HG02973 (cell line): ENCODE data around the gene PITPNC1.
"Not testable (repeated sequence)": the region's sequence is repeated elsewhere in the genome, so short reads cannot be mapped to it uniquely, and the experiment has no call there.

ENCODE experiments used
- ATAC-seq: cut with Tn5 transposase; IDR thresholded peaks from one replicate; pipeline ENCODE4 v1.9.1; 2021; ENCODE audit warnings: moderate library complexity; ENCODE audit not compliant: unreplicated experiment

The PITPNC1 gene

GRCh38 chr17:67707442-67707841, 330.4 kb downstream of the PITPNC1 start:
- no peak for ATAC-seq

DNA sequence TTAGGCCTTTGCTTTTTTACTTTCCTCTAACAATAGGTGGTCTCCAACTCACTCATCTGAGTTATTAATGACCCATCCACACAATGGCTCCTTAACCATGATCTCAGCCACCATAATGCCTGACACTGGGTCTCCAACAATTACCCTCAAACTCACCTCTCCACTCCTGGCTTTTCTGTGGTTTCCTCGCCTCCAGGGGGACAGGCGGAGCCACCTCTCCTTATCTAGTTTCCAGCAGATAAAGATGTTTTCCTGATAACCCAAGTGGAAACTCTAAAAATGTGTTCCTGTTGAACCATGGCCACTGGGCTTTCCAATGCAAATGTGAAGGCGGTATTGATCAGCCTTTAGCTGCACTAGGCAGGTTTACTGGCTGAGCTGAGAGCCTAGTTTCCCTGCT, 331.3 kb downstream of the PITPNC1 start:
- ATAC-seq = no peak

- ATAC-seq = no peak
These were observed 334.8 kb downstream of the PITPNC1 start for GRCh38 chr17:67711916-67712315.

DNA sequence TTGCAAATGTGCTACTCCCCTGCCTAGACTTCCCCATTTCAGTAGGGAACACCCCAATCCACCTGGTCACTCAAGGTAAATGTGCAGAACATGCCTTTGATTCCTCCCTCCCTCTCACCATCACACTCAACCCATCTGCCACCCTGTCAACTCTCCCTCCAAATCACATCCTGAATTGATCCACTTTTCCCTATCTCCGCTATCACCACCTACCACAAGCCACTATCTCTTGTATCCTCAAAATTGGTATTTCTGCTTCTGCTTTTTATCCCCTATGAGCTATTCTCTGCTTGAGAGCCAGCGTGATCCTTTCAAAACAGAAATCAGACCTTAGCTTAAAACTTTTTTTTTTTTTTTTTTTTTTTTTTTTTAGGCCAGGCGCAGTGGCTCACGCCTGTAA, 335.3 kb downstream of the PITPNC1 start:
- no peak for ATAC-seq

- ATAC-seq = no peak
These were observed 336.1 kb downstream of the PITPNC1 start for GRCh38 chr17:67713169-67713568.

DNA sequence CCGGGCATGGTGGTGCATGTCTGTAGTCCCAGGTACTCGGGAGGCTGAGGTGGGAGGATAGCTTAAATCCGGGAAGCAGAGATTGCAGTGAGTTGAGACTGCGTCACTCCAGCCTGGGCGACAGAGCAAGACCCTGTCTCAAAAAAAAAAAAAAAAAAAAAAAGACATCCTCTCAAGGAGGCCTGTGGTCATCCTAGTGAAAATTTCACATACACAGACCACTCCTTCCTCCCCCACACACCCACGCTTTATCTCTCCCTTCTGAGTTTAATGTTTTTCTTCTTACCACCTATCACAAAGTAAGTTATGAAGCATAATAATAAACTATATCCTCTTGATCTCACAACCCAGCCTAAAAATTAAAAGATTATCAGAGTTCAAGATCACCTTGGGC, 339.3 kb downstream of the PITPNC1 start:
- ATAC-seq = no peak

DNA sequence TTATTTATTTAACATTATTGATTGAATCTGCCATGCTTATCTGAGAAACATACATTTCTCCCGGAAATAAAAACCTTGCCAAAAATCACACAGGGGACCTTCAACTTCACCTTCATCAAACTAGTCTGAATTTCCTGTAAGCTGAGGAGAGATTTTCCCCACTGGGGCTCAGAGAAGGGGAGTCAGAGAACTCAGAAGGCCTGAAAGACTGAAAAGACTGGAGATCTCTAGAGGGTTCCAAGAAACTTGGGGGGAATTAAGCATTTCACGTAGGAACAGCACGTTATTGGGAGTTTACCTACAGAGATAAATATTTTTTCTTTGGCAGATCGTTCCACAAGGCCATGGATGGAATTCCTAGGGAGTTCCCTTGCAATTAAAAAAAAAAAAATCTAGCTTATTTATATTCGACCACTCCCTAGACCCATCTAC, 340.1 kb downstream of the PITPNC1 start:
- no peak for ATAC-seq

DNA sequence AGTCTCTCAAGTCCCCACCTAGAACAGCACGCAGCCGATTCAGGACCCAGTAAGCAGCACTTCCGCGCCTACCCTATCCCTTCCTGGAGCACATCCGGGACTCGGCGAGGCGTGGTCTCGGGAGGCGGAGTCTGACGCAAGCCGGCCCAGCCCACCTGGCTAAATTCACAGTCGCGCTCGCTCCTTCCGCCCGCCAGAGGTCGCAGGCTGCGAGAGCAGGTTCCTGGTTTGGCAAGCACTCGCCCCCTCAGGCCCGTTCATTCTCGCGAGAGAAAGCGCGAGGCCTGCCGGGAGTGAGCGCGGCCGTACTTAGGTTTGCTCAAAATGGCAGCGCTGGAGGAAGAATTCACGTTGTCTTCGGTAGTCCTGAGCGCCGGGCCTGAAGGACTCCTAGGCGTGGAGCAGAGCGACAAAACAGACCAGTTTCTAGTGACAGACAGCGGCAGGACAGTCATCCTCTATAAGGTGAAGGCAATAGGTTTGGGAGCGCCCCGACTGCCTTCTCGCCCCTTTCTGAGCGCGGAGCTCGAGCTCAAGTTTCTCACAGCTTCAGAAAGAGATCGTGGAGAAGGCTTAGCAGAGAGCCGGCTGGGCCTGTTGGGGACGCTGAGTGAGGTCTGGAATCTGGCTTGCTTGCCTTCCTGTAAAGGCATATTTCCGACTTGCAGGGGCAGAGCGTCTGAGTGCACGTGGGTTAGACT, 340.7 kb downstream of the PITPNC1 start, which contains the start of gene NOL11:
Gene NOL11 (plus strand): TSS at position 313 of the 701 bp plus-strand sequence. CDS start 12 bp downstream, at position 325.
- peak; percentile 92 for ATAC-seq

DNA sequence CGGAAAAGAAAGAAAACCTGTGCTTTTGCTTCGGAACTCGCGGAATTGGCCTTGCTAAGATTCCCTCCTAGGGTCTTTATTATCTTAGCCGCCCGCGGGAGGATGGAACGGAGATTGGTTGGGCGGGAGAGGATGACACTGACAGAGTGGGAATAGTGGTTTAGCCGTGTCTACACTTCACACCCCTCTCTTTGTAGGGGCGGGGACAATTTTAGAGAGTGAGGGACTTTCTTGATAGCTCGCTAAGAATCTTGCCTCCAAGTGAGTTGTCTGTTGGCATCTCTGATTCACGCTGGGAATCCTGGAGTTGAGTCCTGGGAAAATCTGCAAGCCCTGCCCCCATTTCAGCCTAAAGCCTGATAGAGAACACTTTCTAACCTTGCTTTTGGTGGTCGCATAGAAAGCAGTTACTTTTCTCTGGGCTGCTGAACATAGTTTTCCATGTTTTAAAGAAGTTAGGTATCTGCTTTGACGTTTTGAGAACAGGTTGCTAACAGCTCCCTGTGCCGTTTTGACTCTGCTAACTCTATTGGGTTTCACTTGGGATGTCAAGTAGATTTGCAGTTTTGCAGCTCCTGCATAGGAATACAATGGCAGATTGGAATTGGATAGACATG, 341.4 kb downstream of the PITPNC1 start:
- ATAC-seq = peak; percentile 9

DNA sequence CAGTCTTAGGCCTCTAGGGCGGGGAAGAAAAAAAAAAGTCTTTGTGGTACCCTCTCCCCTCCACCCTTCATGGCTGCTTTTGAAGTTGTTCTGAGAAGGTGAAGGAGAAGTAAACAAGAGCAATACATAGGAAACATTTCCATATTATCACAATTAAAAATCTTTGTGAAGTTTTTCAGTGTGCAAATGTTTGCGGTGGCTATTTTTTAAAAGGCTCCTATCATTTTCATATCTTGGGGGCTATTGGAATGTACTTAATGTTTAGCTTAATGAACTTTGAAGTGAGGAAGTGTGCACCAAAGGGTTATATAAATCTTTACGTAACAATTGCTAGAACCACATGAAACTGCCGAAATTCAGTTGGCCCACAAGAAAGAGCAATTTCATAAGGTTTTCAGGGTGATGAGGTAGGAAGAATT, 348.3 kb downstream of the PITPNC1 start:
- no peak for ATAC-seq

- ATAC-seq = no peak
These were observed 348.7 kb downstream of the PITPNC1 start for GRCh38 chr17:67725807-67726206.

DNA sequence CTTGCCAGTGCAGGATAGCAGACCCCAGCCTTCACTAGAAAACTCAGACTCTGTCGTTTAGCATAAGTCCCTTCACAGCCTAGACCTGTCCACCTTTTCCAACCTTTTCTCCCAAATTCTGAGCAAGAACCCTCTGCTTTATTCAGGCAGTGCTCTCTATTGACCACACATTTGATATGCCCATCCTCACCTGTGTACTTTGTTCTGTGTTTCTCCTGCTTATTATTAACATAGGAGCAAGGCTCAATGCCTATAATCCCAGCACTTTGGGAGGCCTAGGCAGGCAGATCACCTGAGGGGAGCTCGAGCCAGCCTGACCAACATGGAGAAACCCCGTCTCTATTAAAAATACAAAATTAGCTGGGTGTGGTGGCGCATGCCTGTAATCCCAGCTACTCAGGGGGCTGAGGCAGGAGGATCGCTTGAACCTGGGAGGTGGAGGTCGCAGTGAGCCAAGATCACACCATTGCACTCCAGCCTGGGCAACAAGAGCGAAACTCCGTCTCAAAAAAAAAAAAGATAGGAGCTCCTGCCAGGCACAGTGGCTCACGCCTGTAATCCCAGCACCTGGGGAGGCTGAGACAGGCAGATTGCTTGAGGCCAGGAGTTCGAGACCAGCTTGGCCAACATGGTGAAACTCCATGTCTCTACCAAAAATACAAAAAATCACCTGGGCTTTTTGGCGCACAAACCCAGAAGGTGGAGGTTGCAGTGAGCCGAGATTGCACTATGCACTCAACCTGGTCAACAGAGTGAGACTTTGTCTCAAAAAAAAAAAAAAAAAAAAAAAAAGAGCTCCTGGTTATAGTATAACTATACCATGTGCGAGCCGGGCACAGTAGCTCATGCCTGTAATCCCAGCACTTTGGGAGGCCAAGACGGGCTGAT, 350.3 kb downstream of the PITPNC1 start:
- ATAC-seq = not testable (repeated sequence)

GRCh38 chr17:67729903-67730302, 352.8 kb downstream of the PITPNC1 start:
- no peak for ATAC-seq

DNA sequence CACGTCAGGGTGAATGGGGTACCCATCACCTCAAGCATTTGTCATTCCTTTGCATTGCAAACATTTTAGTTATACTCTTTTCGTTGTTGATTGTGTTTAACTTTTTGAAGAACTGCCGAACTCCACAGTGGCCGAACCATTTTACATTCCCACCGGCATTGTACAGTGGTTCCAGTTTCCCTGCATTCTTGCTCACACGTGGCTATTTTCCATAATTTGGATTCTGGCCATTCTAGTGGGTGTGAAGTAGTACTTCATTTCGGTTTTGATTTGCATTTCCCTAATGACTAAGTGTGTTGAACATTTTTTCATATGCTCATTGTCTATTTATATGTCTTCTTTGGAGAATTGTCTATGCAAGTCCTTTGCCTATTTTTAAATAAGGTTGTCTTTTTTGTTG, 353.6 kb downstream of the PITPNC1 start:
- no peak for ATAC-seq

- no peak for ATAC-seq
These were observed 356.4 kb downstream of the PITPNC1 start for GRCh38 chr17:67733449-67733848.

DNA sequence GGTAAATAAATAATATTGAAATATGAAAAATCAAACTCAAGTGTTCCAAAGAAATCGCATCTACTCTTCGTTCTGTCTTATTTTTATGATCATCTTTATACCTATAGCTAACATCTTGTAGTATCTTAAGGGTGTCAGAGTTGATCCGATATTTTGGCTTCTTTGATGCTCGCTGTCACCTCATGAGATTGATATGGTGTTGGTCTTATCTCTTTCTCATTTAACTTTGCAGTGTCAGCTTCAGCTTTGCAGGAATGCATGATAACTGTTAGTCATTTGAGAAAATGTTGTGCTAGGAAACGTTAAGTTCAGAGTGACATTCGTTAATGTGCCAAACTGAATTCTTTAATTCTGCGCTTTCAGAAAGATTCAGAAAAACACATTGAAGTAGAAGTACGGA, 360.1 kb downstream of the PITPNC1 start:
- ATAC-seq = no peak

DNA sequence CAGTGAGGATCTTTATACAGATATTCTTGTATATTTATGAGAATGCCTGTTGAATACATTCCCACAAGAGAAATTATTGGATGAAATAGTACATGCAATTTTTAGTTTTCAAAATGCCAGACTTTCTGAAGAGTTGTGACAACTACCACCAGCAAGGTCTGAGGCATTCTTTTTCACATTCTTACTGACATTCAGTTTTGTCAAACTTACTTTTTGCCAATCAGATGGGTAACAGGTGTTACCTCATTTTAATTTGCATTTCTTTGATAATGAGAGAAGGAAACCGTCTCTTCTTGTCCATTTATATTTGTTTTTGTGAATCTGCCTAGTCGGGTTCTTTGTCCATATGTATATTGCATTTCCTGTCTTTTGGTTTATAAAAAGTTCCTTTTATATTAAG, 364.9 kb downstream of the PITPNC1 start:
- no peak for ATAC-seq
